Measurements from ENCODE around the gene GOLGA2. TPM values are rescaled to one million over a fixed set of nuclear protein-coding genes. Genes with fewer than 3 reads are reported as not detected.

The GOLGA2 gene
- polyA plus RNA-seq, 1 donor = 88.0 TPM

DNA sequence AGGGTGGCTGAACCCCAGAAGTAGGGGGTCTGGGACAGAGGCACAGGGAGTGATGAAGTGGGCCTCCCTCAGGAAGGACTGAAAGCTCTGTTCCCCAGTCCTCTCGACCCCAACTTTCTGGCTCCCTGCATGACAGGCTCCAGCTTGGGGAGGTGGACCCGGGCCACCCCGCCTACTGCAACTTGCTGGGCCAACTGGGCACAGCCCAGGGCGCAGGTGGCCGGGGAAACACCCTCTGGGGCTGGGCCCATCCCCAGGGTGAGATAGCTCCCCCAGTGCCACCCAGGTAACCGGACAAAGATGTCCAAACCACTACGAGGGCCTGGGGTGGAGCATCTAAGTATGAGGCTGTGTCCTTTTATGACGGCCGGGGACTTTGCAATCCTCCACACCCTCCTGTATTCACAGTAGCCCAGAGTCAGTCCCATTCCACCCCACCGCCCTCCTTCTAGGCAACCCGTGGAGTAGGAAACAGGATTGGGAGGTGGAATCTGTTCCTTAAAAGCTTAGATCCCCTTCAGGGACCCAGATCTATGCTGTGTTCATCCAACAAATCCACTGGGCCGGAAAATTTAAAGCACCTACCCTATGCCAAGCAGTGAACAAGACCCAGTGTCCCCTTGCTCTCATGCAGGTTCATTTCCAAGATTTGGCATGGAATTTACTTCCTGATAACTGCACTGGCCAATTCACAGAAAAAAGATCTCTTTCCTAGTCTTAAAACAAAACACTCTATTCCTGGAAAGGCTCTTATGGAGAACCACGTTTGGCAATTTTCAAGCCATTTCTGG lies 52.7 kb downstream of the GOLGA2 start:
- no CpG with 5 or more reads among the region's 13 CpGs for WGBS (ENCODE audit: insufficient coverage, low lambda C conversion rate)
- H3K27me3 ChIP-seq (ENCODE audit: control insufficient read depth, insufficient read depth, low read length) = no peaks in the 10 kb centered on the region
- H3K36me3 ChIP-seq (ENCODE audit: control insufficient read depth, insufficient read depth, low read length) = peaks cover 28% of the 10 kb centered on the region
- no peak for DNase-seq
- H3K4me1 ChIP-seq (ENCODE audit: control insufficient read depth, insufficient read depth, low read length) = peaks cover 4% of the 10 kb centered on the region
- no peak overlapping the region for H3K4me3 ChIP-seq (ENCODE audit: low read length)
- no peaks in the 10 kb centered on the region for H3K9me3 ChIP-seq (ENCODE audit: control insufficient read depth, low read depth, low read length)
- no peak overlapping the region for H3K27ac ChIP-seq (ENCODE audit: low read length)

GRCh38 chr9:128222026-128222425 lies 53.8 kb downstream of the GOLGA2 start:
- no peaks in the 10 kb centered on the region for H3K9me3 ChIP-seq (ENCODE audit: control insufficient read depth, low read depth, low read length)
- no peaks in the 10 kb centered on the region for H3K27me3 ChIP-seq (ENCODE audit: control insufficient read depth, insufficient read depth, low read length)
- H3K36me3 ChIP-seq (ENCODE audit: control insufficient read depth, insufficient read depth, low read length) = peaks cover 28% of the 10 kb centered on the region
- no peak overlapping the region for H3K27ac ChIP-seq (ENCODE audit: low read length)
- no peak for DNase-seq
- peaks cover 11% of the 10 kb centered on the region for H3K4me1 ChIP-seq (ENCODE audit: control insufficient read depth, insufficient read depth, low read length)
- WGBS (ENCODE audit: insufficient coverage, low lambda C conversion rate) = no CpG with 5 or more reads among the region's 10 CpGs
- H3K4me3 ChIP-seq (ENCODE audit: low read length) = no peak overlapping the region

- Histone ChIP-seq H3K4me1 (ENCODE audit: control insufficient read depth, insufficient read depth, low read length) (peaks cover 20% of the 10 kb centered on the region), H3K4me3 (ENCODE audit: low read length) (no peak overlapping the region), H3K27ac (ENCODE audit: low read length) (no peak overlapping the region), H3K36me3 (ENCODE audit: control insufficient read depth, insufficient read depth, low read length) (peaks cover 28% of the 10 kb centered on the region), H3K27me3 (ENCODE audit: control insufficient read depth, insufficient read depth, low read length) (no peaks in the 10 kb centered on the region), H3K9me3 (ENCODE audit: control insufficient read depth, low read depth, low read length) (no peaks in the 10 kb centered on the region)
- no CpG with 5 or more reads among the region's 9 CpGs for WGBS (ENCODE audit: insufficient coverage, low lambda C conversion rate)
- DNase-seq = no peak
Observed at GRCh38 chr9:128219831-128220230, 56.0 kb downstream of the GOLGA2 start.

- peaks cover 26% of the 10 kb centered on the region for H3K36me3 ChIP-seq (ENCODE audit: control insufficient read depth, insufficient read depth, low read length)
- peak overlapping the region; percentile 54 for H3K27ac ChIP-seq (ENCODE audit: low read length)
Observed at GRCh38 chr9:128218518-128219389, 57.1 kb downstream of the GOLGA2 start.

DNA sequence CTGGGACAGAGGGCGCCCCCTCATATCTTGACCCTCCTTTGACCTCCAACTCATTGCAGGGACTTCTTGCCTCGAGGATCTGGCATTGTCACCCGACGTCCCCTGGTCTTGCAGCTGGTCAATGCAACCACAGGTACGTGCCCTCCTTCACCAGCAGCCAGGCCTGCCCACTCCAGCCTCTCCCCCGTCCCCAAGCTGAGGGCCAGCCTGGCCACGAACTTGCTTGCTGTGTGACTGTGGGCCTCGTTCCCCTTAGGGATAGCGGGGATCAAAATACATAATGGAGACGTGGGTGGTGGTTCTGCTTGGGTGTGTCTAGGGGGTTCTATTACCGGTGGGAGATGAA lies 57.7 kb downstream of the GOLGA2 start:
- DNase-seq = no peak
- Histone ChIP-seq H3K27ac (ENCODE audit: low read length) (peak overlapping the region; percentile 54), H3K9me3 (ENCODE audit: control insufficient read depth, low read depth, low read length) (no peaks in the 10 kb centered on the region), H3K4me3 (ENCODE audit: low read length) (peak overlapping the region; percentile 58), H3K27me3 (ENCODE audit: control insufficient read depth, insufficient read depth, low read length) (no peaks in the 10 kb centered on the region), H3K36me3 (ENCODE audit: control insufficient read depth, insufficient read depth, low read length) (peaks cover 22% of the 10 kb centered on the region), H3K4me1 (ENCODE audit: control insufficient read depth, insufficient read depth, low read length) (peaks cover 20% of the 10 kb centered on the region)
- no CpG with 5 or more reads among the region's 11 CpGs for WGBS (ENCODE audit: insufficient coverage, low lambda C conversion rate)

More at GRCh38 chr9:128218518-128219389, 57.1 kb downstream of the GOLGA2 start:
- WGBS (ENCODE audit: insufficient coverage, low lambda C conversion rate) = no CpG with 5 or more reads among the region's 47 CpGs
- Histone ChIP-seq H3K27me3 (ENCODE audit: control insufficient read depth, insufficient read depth, low read length) (no peaks in the 10 kb centered on the region), H3K9me3 (ENCODE audit: control insufficient read depth, low read depth, low read length) (no peaks in the 10 kb centered on the region), H3K4me3 (ENCODE audit: low read length) (peak overlapping the region; percentile 58), H3K4me1 (ENCODE audit: control insufficient read depth, insufficient read depth, low read length) (peaks cover 20% of the 10 kb centered on the region)
- peak; percentile 97 to 99 for DNase-seq

DNA sequence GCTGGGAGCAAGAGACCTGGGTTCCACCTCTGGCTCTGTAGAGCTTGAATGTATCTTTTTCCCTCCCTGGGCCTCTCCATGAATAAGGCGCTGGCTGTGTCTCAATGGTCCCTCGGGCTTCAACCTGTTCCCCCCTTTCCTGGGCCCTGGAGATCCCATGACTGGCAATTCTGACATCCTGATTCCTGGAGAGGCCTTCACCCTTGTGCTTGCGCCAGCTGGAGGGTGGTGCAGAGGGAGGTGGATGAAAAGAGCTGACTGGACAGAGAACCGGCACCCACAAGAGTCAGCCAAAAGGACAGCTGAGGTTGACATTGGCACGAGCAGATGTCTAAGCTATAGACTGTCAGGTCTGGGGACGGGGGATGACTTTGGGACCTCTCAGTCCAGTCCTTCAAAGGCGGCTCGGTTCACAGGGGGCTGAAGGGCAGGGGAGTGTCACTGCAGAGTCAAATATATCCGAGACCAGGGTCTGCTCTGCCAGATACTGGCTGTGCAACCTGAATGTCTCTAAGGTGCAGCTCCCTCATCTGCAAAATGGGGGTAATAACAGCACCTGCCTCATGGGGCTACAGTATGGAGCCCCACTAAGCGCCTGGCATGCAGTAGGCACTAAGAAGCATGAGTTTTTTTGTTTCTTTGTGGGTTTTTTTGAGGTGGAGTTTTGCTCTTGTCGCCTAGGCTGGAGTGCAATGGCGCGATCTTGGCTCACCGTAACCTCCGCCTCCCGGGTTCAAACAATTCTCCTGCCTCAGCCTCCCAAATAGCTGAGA lies 58.8 kb downstream of the GOLGA2 start:
- DNase-seq = peak; percentile 32 to 49
- no CpG with 5 or more reads among the region's 16 CpGs for whole genome bisulfite sequencing (ENCODE audit: insufficient coverage, low lambda C conversion rate)
- peak overlapping the region; percentile 13 for H3K27ac ChIP-seq (ENCODE audit: low read length)

DNA sequence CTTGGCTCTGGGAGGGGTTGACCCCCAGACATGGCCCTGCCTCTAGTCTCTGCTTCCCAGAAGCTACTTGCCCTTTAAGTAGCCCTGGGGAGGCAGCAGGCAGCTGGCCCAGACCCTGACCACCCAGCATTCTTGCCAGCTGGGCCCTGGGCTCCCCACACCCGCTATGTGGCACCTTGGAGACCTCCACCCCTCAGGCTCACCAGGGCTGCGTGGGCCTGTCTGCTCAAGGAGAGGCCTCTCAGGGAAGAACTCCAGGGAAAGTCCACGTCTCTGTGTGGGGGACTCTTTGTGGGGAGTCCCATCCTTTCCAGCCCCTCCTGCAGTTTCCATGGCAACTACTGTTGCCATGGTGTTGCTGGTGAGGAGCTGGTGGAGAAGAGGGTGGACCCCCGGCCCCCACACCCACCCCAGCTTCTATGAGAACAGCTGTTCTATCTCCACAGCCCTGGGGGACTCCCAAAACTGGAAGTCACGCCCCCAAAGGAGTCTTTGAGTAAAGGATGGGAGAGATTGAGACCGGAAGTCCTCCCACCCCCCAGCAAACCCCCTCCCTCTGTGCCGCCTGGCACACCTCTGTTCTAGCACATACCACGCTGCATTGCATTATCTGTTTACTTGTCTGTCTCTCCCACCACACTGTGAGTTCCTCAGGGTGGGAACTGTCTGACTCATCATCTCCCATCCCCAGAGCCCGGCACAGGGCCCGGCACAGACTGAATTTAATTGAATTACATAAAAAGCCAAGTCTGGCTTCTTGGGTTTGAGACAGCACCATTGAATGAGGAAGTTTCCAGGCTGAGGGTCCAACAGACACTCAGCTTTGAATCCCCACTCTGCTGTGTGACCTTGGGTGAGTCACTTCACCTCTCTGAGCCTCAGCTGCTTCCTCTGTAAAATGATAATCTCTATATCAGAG lies 60.1 kb downstream of the GOLGA2 start:
- no peaks in the 10 kb centered on the region for H3K9me3 ChIP-seq (ENCODE audit: control insufficient read depth, low read depth, low read length)
- no peak overlapping the region for H3K27ac ChIP-seq (ENCODE audit: low read length)
- peaks cover 41% of the 10 kb centered on the region for H3K4me1 ChIP-seq (ENCODE audit: control insufficient read depth, insufficient read depth, low read length)
- no peaks in the 10 kb centered on the region for H3K27me3 ChIP-seq (ENCODE audit: control insufficient read depth, insufficient read depth, low read length)
- no CpG with 5 or more reads among the region's 10 CpGs for WGBS (ENCODE audit: insufficient coverage, low lambda C conversion rate)
- H3K36me3 ChIP-seq (ENCODE audit: control insufficient read depth, insufficient read depth, low read length) = peaks cover 6% of the 10 kb centered on the region
- H3K4me3 ChIP-seq (ENCODE audit: low read length) = no peak overlapping the region
- DNase-seq = no peak

More for the DNA sequence above, 58.8 kb downstream of the GOLGA2 start:
- H3K9me3 ChIP-seq (ENCODE audit: control insufficient read depth, low read depth, low read length) = no peaks in the 10 kb centered on the region
- H3K27me3 ChIP-seq (ENCODE audit: control insufficient read depth, insufficient read depth, low read length) = no peaks in the 10 kb centered on the region
- peaks cover 29% of the 10 kb centered on the region for H3K4me1 ChIP-seq (ENCODE audit: control insufficient read depth, insufficient read depth, low read length)
- no peak overlapping the region for H3K4me3 ChIP-seq (ENCODE audit: low read length)
- H3K36me3 ChIP-seq (ENCODE audit: control insufficient read depth, insufficient read depth, low read length) = peaks cover 10% of the 10 kb centered on the region

DNA sequence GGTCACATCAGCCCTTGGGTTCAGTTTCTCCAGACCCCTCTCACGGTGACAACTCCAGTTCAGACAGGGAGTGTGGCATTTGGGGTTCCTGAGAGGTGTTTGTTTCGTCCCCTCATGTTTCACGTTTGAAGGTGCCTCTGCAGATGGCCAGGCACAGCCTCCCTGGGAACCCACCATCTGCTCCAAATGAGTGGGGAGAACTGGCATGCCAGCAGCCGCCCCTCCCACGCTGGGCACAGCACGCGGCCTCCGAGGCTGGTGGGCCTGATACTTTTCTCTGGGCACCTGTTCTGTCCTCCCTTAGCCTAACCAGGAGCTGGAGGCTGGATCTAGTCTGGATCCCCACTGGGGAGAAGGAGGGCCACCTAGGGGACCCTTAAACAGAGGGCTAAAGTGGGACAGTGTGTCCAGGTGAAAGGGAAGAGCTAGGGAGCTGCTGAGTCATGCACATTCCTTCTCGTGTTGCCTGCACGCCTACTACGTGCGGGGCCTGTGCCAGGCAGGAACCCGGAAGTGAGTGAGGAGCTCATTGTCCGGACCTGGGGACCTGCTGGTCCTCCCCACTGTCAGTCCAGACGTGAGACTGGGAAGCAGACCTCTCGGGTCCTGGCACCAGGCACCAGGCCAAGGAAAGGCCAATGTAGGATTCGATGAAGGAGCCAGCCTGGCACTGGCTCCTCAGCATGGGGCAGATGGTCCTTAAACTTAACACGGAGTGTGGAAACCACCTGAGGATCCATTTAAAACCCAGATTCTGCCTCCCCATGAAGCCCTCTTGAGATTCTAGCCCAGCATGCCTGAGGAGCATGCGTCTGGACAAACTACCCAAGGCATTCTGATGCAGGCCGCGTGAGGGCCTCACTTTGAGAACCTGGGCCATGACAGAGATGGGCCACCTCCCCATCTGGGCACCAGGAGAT lies 61.0 kb downstream of the GOLGA2 start:
- no peaks in the 10 kb centered on the region for H3K9me3 ChIP-seq (ENCODE audit: control insufficient read depth, low read depth, low read length)
- WGBS (ENCODE audit: insufficient coverage, low lambda C conversion rate) = 100% methylated on average over 1 of the region's 21 CpGs
- no peaks in the 10 kb centered on the region for H3K27me3 ChIP-seq (ENCODE audit: control insufficient read depth, insufficient read depth, low read length)
- H3K4me3 ChIP-seq (ENCODE audit: low read length) = no peak overlapping the region
- no peak overlapping the region for H3K27ac ChIP-seq (ENCODE audit: low read length)
- no peaks in the 10 kb centered on the region for H3K36me3 ChIP-seq (ENCODE audit: control insufficient read depth, insufficient read depth, low read length)
- no peak for DNase-seq
- peaks cover 47% of the 10 kb centered on the region for H3K4me1 ChIP-seq (ENCODE audit: control insufficient read depth, insufficient read depth, low read length)

Data from large intestine (tissue), 3 donors.